ENCODE data around the gene SPATA21. TPM values are rescaled to one million over a fixed set of nuclear protein-coding genes. Genes with fewer than 3 reads are reported as not detected.

SPATA21 gene
- total RNA-seq, 1 experiment from 2014 or later, result not detected

GRCh38 chr1:16372535-16373285 is 64.5 kb downstream of the SPATA21 start:
- ATAC-seq, result no peak
- H2AFZ ChIP-seq (ENCODE audit: low read length), result no peak overlapping the region
- H3K9me3 ChIP-seq (ENCODE audit: low read length), result no peaks in the 10 kb centered on the region
- peaks cover 27% of the 10 kb centered on the region for H3K4me1 ChIP-seq (ENCODE audit: insufficient read depth, low read length)
- H3K4me2 ChIP-seq (ENCODE audit: low read length), result no peak overlapping the region
- H3K79me2 ChIP-seq (ENCODE audit: low read length), result peaks cover 100% of the 10 kb centered on the region
- DNase-seq, result no peak
- H4K20me1 ChIP-seq (ENCODE audit: low read length), result peaks cover 57% of the 10 kb centered on the region
- ChIA-PET POLR2A (ENCODE audit: unreplicated experiment) (no interaction called here), CTCF (no interaction called here)
- TF ChIP-seq CTCF (conservative IDR thresholded peaks at IDR 0.05; ENCODE audit: low read depth, low read length), result no peak
- no peak for TF ChIP-seq EZH2 (IDR thresholded peaks at IDR 0.05; ENCODE audit: low read length, unreplicated experiment)
- TF ChIP-seq EZH2phosphoT487 (IDR thresholded peaks at IDR 0.05; ENCODE audit: borderline replicate concordance, low read length), result no peak
- no peaks in the 10 kb centered on the region for H3K27me3 ChIP-seq (ENCODE audit: low read length)
- no peak overlapping the region for H3K27ac ChIP-seq (ENCODE audit: low read length)
- no peaks in the 10 kb centered on the region for H3F3A ChIP-seq (ENCODE audit: low read length, unreplicated experiment)
- intact Hi-C loops (cut with micrococcal nuclease), result no loop called here
- BruUV-seq (replicated peaks), result no TSS peak
- H3K9ac ChIP-seq (ENCODE audit: low read length), result no peak overlapping the region
- H3K4me3 ChIP-seq (ENCODE audit: low read length), result no peak overlapping the region
- peaks cover 5% of the 10 kb centered on the region; the same call in 1 of the 2 replicates for H3K36me3 ChIP-seq (ENCODE audit: low read depth, low read length)
- no peaks in the 10 kb centered on the region for H3K9me2 ChIP-seq (replicated peaks; ENCODE audit: low read length)

GRCh38 chr1:16371725-16372124 is 65.5 kb downstream of the SPATA21 start:
- Histone ChIP-seq H3K4me1 (ENCODE audit: insufficient read depth, low read length) (peaks cover 27% of the 10 kb centered on the region), H3K4me2 (ENCODE audit: low read length) (no peak overlapping the region), H3F3A (ENCODE audit: low read length, unreplicated experiment) (no peaks in the 10 kb centered on the region), H3K4me3 (ENCODE audit: low read length) (no peak overlapping the region), H3K9me2 (replicated peaks; ENCODE audit: low read length) (no peaks in the 10 kb centered on the region), H3K9ac (ENCODE audit: low read length) (no peak overlapping the region), H4K20me1 (ENCODE audit: low read length) (peaks cover 55% of the 10 kb centered on the region), H2AFZ (ENCODE audit: low read length) (no peak overlapping the region), H3K27ac (ENCODE audit: low read length) (no peak overlapping the region), H3K36me3 (ENCODE audit: low read depth, low read length) (peaks cover 5% of the 10 kb centered on the region; the same call in 1 of the 2 replicates), H3K79me2 (ENCODE audit: low read length) (peaks cover 95% of the 10 kb centered on the region), H3K9me3 (ENCODE audit: low read length) (no peaks in the 10 kb centered on the region), H3K27me3 (ENCODE audit: low read length) (no peaks in the 10 kb centered on the region)
- TF ChIP-seq EZH2phosphoT487 (IDR thresholded peaks at IDR 0.05; ENCODE audit: borderline replicate concordance, low read length) (no peak), CTCF (conservative IDR thresholded peaks at IDR 0.05; ENCODE audit: low read depth, low read length) (no peak), EZH2 (IDR thresholded peaks at IDR 0.05; ENCODE audit: low read length, unreplicated experiment) (no peak)
- ATAC-seq (no peak), DNase-seq (peak; percentile 57)
- BruUV-seq (replicated peaks), result no TSS peak
- POLR2A ChIA-PET (ENCODE audit: unreplicated experiment), result no interaction called here
- intact Hi-C loops (cut with micrococcal nuclease), result no loop called here
- CTCF ChIA-PET, result no interaction called here

- POLR2A ChIA-PET (ENCODE audit: unreplicated experiment), result no interaction called here
- CTCF ChIA-PET, result no interaction called here
Observed at GRCh38 chr1:16369821-16370220, 67.4 kb downstream of the SPATA21 start.

More at GRCh38 chr1:16369821-16370220, 67.4 kb downstream of the SPATA21 start:
- H2AFZ ChIP-seq (ENCODE audit: low read length), result no peak overlapping the region
- no peaks in the 10 kb centered on the region for H3K9me3 ChIP-seq (ENCODE audit: low read length)
- no peak overlapping the region for H3K27ac ChIP-seq (ENCODE audit: low read length)
- intact Hi-C loops (cut with micrococcal nuclease), result loop anchor here (5.0 kb wide), 1 partner anchor 72 kb away; the partner anchor contains the start of gene NECAP2
- peaks cover 75% of the 10 kb centered on the region for H3K79me2 ChIP-seq (ENCODE audit: low read length)
- DNase-seq (no peak), ATAC-seq (no peak)
- H4K20me1 ChIP-seq (ENCODE audit: low read length), result peaks cover 44% of the 10 kb centered on the region
- no peak overlapping the region for H3K4me3 ChIP-seq (ENCODE audit: low read length)
- H3K9me2 ChIP-seq (replicated peaks; ENCODE audit: low read length), result no peaks in the 10 kb centered on the region
- H3K9ac ChIP-seq (ENCODE audit: low read length), result no peak overlapping the region
- peaks cover 17% of the 10 kb centered on the region for H3K4me1 ChIP-seq (ENCODE audit: insufficient read depth, low read length)
- no peak overlapping the region for H3K4me2 ChIP-seq (ENCODE audit: low read length)
- no peak for TF ChIP-seq EZH2 (IDR thresholded peaks at IDR 0.05; ENCODE audit: low read length, unreplicated experiment)
- no peak for TF ChIP-seq EZH2phosphoT487 (IDR thresholded peaks at IDR 0.05; ENCODE audit: borderline replicate concordance, low read length)
- TF ChIP-seq CTCF (conservative IDR thresholded peaks at IDR 0.05; ENCODE audit: low read depth, low read length), result no peak
- no peaks in the 10 kb centered on the region for H3F3A ChIP-seq (ENCODE audit: low read length, unreplicated experiment)
- BruUV-seq (replicated peaks), result no TSS peak
- 0 out of 2 replicates have a peak, but pooled peaks cover 5% of the 10 kb centered on the region for H3K36me3 ChIP-seq (ENCODE audit: low read depth, low read length)
- H3K27me3 ChIP-seq (ENCODE audit: low read length), result no peaks in the 10 kb centered on the region

Data from PC-3 (cell line).